Measurements from ENCODE around the gene ZMAT2.
A peak's percentile ranks its signal among the peaks of the same experiment; 100 is the strongest.
"Not testable (repeated sequence)": the region's sequence is repeated elsewhere in the genome, so short reads cannot be mapped to it uniquely, and the experiment has no call there.

ZMAT2 gene, protein sequence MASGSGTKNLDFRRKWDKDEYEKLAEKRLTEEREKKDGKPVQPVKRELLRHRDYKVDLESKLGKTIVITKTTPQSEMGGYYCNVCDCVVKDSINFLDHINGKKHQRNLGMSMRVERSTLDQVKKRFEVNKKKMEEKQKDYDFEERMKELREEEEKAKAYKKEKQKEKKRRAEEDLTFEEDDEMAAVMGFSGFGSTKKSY

GRCh38 chr5:140700177-140701144, at the start of gene ZMAT2:
ZMAT2 (plus strand) TSS chr5:140700447; CDS start chr5:140700461, 14 bp downstream.
- peak; percentile 88 to 92 for DNase-seq

- no peak for DNase-seq
These were observed 41.4 kb upstream of the ZMAT2 start for GRCh38 chr5:140658870-140659269.

DNA sequence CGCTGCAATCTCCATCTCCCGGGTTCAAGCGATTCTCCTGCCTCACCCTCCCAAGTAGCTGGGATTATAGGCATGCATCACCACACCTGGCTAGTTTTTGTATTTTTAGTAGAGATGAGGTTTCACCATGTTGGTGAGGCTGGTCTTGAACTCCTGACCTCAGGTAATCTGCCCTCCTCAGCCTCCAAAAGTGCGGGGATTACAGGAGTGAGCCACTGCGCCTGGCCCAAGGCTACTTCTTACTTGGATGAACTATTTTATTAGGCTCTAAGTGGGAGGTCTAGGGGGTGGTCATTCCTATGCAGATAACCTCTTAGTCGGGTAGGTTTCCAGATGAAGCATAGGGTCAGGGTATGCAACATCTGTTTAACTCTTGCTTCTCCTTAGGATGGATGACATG, 39.9 kb upstream of the ZMAT2 start:
- DNase-seq: not testable (repeated sequence)

DNA sequence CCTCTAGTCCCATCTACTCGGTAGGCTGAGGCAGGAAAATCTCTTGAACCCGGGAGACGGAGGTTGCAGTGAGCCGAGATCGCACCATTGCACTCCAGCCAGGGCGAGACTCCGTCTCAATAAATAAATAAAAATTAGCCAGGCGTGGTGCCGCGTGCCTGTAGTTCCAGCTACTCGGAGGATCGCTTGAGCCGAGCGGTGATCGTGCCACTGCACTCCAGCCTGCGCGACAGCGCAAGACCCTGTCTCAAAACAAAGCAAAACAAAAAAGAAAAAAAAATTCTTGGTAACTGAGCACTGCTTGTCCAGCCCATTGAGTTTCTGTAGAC, 36.3 kb upstream of the ZMAT2 start:
- no peak for DNase-seq

GRCh38 chr5:140664359-140665119, 35.7 kb upstream of the ZMAT2 start, which contains the start of gene WDR55:
WDR55 (plus strand) TSS chr5:140664904; CDS start chr5:140664913, 9 bp downstream.
- DNase-seq: peak; percentile 83 to 86

DNA sequence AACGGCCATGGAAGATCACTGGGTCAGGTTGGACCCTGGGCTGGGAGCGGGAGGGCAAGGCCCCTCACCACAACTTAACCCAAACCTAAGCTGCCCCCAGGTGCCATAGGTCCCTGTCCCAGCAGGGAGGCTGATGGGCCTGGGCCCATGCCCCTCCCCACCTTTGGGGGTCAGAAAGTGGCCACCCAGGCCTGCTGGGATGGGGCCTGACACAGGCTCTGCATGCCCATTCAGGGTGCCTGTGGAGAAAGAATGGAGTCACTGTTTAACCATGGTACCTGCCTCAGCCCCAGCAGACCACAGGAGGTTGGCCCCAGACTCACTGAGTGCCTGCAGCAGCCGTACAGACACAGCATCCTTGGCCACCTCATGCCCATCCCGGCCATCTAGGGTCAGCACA, 29.2 kb upstream of the ZMAT2 start:
- DNase-seq: not testable (repeated sequence)

GRCh38 chr5:140671472-140672125, 28.6 kb upstream of the ZMAT2 start:
- no peak for DNase-seq

- DNase-seq: no peak
These were observed 27.6 kb upstream of the ZMAT2 start for GRCh38 chr5:140672455-140673186.

- no peak for DNase-seq
These were observed 26.9 kb upstream of the ZMAT2 start, which contains the start of gene DND1 for GRCh38 chr5:140673187-140673976. DND1 (minus strand) TSS chr5:140673576; CDS start chr5:140673542, 34 bp downstream.

GRCh38 chr5:140674211-140674610, 26.0 kb upstream of the ZMAT2 start:
- DNase-seq: no peak

GRCh38 chr5:140674629-140675028, 25.6 kb upstream of the ZMAT2 start:
- DNase-seq: no peak

DNA sequence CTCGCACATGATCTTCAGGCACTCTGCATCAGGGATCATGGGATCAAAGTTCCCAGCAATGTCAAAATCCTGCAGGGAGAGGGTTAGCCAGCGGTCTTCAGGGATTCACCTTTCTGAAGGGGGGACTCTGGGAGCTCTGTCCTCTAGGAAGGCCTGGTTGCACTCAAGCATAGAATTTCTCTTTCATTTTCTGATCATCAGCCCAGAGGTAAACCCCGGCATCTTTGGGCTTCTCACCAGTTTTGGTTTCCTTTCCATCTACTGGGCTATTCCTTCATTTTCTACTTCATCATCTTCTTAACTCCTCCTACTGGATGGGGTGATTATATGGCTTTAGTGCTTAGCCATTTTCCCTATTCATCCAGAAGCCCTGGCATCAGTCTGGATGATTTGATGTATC, 22.3 kb upstream of the ZMAT2 start:
- no peak for DNase-seq

- no peak for DNase-seq
These were observed 21.3 kb upstream of the ZMAT2 start for GRCh38 chr5:140678993-140679392.

DNA sequence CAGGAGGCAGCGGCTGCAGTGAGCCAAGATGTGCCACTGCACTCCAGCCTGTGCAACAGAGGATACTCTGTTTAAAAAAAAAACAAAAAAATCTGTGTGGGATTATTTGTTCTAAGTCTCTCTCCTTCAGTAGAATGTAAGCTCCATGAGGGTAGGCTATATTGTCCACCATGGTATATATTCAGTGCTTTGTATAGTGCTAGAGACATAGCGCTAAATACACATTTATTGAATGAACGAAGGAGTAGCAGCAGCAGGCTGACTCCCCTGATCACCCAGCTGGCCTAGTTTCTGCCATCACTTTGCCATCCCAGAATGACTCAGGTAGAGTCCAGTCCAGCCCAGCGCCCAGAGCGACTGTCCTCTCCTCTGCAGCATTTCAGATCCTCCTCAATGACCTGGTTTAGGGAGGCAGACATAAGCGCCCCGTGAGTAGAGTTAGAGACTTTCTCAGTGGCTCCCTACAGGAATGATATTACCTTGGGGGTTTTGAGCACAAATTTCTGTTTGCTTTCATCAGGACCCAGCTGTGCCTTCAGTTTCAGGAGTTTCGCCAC, 9.8 kb upstream of the ZMAT2 start:
- DNase-seq: no peak

DNA sequence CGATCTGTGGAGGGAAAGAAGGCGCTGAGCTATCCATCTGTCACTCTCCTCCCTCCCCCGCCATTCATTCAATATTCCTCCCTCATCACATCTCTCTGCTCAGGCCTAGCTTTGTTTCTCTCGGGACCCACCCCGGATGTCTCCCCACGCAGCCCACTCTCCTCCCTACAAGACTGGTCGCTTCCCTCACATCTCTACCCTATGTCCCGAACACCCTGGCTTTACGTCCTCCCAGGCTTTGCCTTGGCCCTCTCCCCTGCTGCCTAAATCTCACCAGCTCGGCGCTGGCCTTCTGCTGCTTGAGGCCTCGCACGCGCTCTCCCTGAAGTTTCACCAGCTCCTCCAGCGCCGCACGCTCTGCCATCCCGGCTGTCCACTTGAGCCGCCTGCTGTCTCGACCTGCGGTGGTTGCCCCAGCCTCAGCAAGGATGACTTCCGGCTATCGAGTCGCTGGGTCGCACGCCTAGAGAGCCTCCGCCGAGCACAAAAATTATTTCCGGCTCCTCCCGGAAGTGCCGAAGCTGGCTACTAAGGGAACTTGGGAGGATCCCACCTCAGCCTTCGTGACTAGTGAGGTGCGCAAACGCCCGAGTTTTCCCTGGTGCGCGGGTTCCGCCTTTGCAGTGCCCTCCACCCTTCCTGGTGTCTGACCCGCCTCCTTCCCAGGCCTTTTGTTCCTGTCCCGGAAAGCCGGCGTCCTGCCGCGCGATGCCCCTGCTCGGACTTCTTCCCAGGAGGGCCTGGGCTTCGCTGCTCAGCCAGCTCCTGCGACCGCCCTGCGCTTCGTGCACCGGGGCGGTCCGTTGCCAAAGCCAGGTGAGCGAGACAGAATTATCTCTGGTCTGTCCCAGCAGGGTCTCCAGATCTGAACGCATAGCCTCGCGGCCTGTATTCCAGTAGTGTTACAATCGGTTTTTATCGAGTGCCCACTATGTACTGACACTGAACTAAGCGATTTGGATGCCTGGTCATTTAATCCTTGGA, 9.0 kb upstream of the ZMAT2 start, which contains the start of the genes HARS1 and HARS2:
Gene HARS1, minus strand, starts transcription at position 430 of the 984 bp plus-strand sequence. Its CDS starts 66 bp downstream, at position 364.
Gene HARS2, plus strand, starts transcription at position 515 of the 984 bp plus-strand sequence. Its CDS starts 194 bp downstream, at position 709.
- peak; percentile 72 to 76 for DNase-seq

GRCh38 chr5:140694276-140694675, 6.0 kb upstream of the ZMAT2 start:
- DNase-seq: no peak

GRCh38 chr5:140696891-140697492, 3.3 kb upstream of the ZMAT2 start:
- DNase-seq: no peak

DNA sequence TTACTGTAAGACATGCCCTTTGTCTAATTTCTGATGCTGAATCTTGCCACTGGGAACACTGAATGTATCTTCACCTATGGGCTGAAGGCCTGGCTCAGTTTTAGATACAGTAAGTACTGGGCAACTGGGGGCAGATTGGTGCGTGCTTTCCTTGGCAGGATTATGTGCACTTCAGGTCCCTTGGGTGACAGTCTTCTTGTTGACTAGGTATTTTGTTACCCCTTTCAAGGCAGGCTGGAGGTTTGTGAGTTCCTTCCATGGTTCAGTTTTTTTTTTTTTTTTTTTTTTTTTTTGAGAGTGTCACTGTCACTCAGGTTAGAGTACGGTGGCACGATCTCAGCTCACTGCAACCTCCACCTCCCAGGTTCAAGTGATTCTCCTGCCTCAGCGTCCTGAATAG, 7.6 kb downstream of the ZMAT2 start:
- DNase-seq: no peak

- not testable (repeated sequence) for DNase-seq
These were observed 8.5 kb downstream of the ZMAT2 start for GRCh38 chr5:140708787-140709186.

Data from NCI-H187 (cell line).